ENCODE measurements around the gene PPWD1.

PPWD1 gene

GRCh38 chr5:65625743-65626142 lies 62.6 kb downstream of the PPWD1 start:
- no peak for TF ChIP-seq SIN3A (IDR thresholded peaks at IDR 0.05; ENCODE audit: borderline replicate concordance, insufficient read depth, low read length)
- TF ChIP-seq FOXP2 (optimal IDR thresholded peaks at IDR 0.05; ENCODE audit: borderline replicate concordance, extremely low read depth, extremely low read length, insufficient read depth) = no peak
- TF ChIP-seq POLR2AphosphoS5 (IDR thresholded peaks at IDR 0.05; ENCODE audit: low read depth, low read length) = no peak
- TF ChIP-seq REST (IDR thresholded peaks at IDR 0.05; ENCODE audit: insufficient read depth in 1 of 2, low read depth in 2 of 2, low read length in 2 of 2) = no peak
- TF ChIP-seq TAF1 (IDR thresholded peaks at IDR 0.05; ENCODE audit: borderline replicate concordance, insufficient read depth, low read length) = no peak

- TF ChIP-seq REST (IDR thresholded peaks at IDR 0.05; ENCODE audit: insufficient read depth in 1 of 2, low read depth in 2 of 2, low read length in 2 of 2) (no peak), SIN3A (IDR thresholded peaks at IDR 0.05; ENCODE audit: borderline replicate concordance, insufficient read depth, low read length) (no peak), FOXP2 (optimal IDR thresholded peaks at IDR 0.05; ENCODE audit: borderline replicate concordance, extremely low read depth, extremely low read length, insufficient read depth) (no peak)
Measured at GRCh38 chr5:65630981-65631380, 67.9 kb downstream of the PPWD1 start.

Data from PFSK-1 (cell line).